ENCODE results near the gene RGL2. TPM values are rescaled to one million over a fixed set of nuclear protein-coding genes. Genes with fewer than 3 reads are reported as not detected.

Gene RGL2
- total and polyA plus RNA-seq, 2 of the 13 experiments (the other 11 are each of a cell fraction or from before 2014, with no cell fraction given): 22.9 to 47.4 TPM

GRCh38 chr6:33313709-33314514 is 15.2 kb upstream of the RGL2 start, which contains the start of gene TAPBP (continued):
- TF ChIP-seq ZNF607 (CRISPR knock-in tag; IDR thresholded peaks at IDR 0.05; ENCODE audit: borderline replicate concordance) (no peak; the same call in 1 of the 2 replicates), LRRFIP1 (CRISPR knock-in tag; conservative IDR thresholded peaks at IDR 0.05) (0 out of 2 replicates have a peak, but pooled peaks have one; percentile 61), KLF6 (CRISPR knock-in tag; IDR thresholded peaks at IDR 0.05) (0 out of 2 replicates have a peak, but pooled peaks have one; percentile 39), RBM39 (IDR thresholded peaks at IDR 0.05; ENCODE audit: low read depth, low read length, poor library complexity, severe bottlenecking) (no peak), PHF8 (CRISPR knock-in tag; IDR thresholded peaks at IDR 0.05) (peak; percentile 92), ZNF704 (CRISPR knock-in tag; IDR thresholded peaks at IDR 0.05; ENCODE audit: borderline replicate concordance) (no peak), ZFX (CRISPR knock-in tag; IDR thresholded peaks at IDR 0.05; ENCODE audit: low read depth) (peak; percentile 90), NR2F1 (CRISPR knock-in tag; IDR thresholded peaks at IDR 0.05) (peak in 1 of 2 experiments; percentile 34; a peak in 1 of 4 replicates), ASH2L (IDR thresholded peaks at IDR 0.05; ENCODE audit: insufficient read length, low read depth, low read length) (peak; percentile 86), PAXIP1 (CRISPR knock-in tag; conservative IDR thresholded peaks at IDR 0.05) (0 out of 2 replicates have a peak, but pooled peaks have one; percentile 20), NFKBIZ (CRISPR knock-in tag; IDR thresholded peaks at IDR 0.05) (0 out of 2 replicates have a peak, but pooled peaks have one; percentile 25), CENPT (CRISPR knock-in tag; IDR thresholded peaks at IDR 0.05; ENCODE audit: low read depth) (0 out of 2 replicates have a peak, but pooled peaks have one; percentile 78), MYC (CRISPR knock-in tag; IDR thresholded peaks at IDR 0.05; ENCODE audit: borderline replicate concordance) (peak; percentile 42; the same call in 1 of the 2 replicates), ZNF33A (CRISPR knock-in tag; IDR thresholded peaks at IDR 0.05; ENCODE audit: borderline replicate concordance) (no peak), PRDM15 (CRISPR knock-in tag; IDR thresholded peaks at IDR 0.05) (no peak), SAFB2 (CRISPR knock-in tag; IDR thresholded peaks at IDR 0.05; ENCODE audit: borderline replicate concordance, low read depth) (peak; percentile 53)

Measured in HepG2 (cell line).